Measurements from ENCODE around the gene C2CD2L. TPM values are rescaled to one million over a fixed set of nuclear protein-coding genes. Genes with fewer than 3 reads are reported as not detected.

The C2CD2L gene
- total RNA-seq, 1 donor from 2014 or later, result 6.1 TPM

GRCh38 chr11:119111361-119111925 lies 4.3 kb downstream of the C2CD2L start:
- H3K4me3 ChIP-seq (ENCODE audit: low read depth, low read length), result no peak overlapping the region
- TF ChIP-seq CTCF (conservative IDR thresholded peaks at IDR 0.05; ENCODE audit: low read depth, low read length), result no peak
- DNase-seq (ENCODE audit: low read depth), result no peak

- H3K4me3 ChIP-seq (ENCODE audit: low read depth, low read length), result no peak overlapping the region
- DNase-seq (ENCODE audit: low read depth), result no peak
- no peak for TF ChIP-seq CTCF (conservative IDR thresholded peaks at IDR 0.05; ENCODE audit: low read depth, low read length)
Observed at GRCh38 chr11:119112314-119113020, 5.3 kb downstream of the C2CD2L start.

GRCh38 chr11:119113716-119114115 lies 6.6 kb downstream of the C2CD2L start:
- H3K4me3 ChIP-seq (ENCODE audit: low read depth, low read length), result no peak overlapping the region
- TF ChIP-seq CTCF (conservative IDR thresholded peaks at IDR 0.05; ENCODE audit: low read depth, low read length), result no peak
- DNase-seq (ENCODE audit: low read depth), result no peak

GRCh38 chr11:119114351-119114750 lies 7.2 kb downstream of the C2CD2L start:
- TF ChIP-seq CTCF (conservative IDR thresholded peaks at IDR 0.05; ENCODE audit: low read depth, low read length), result no peak
- DNase-seq (ENCODE audit: low read depth), result no peak
- no peak overlapping the region for H3K4me3 ChIP-seq (ENCODE audit: low read depth, low read length)

GRCh38 chr11:119115484-119116234 lies 8.5 kb downstream of the C2CD2L start:
- no peak for TF ChIP-seq CTCF (conservative IDR thresholded peaks at IDR 0.05; ENCODE audit: low read depth, low read length)
- no peak overlapping the region for H3K4me3 ChIP-seq (ENCODE audit: low read depth, low read length)
- DNase-seq (ENCODE audit: low read depth), result no peak

GRCh38 chr11:119116235-119116594 lies 9.1 kb downstream of the C2CD2L start:
- no peak overlapping the region for H3K4me3 ChIP-seq (ENCODE audit: low read depth, low read length)
- DNase-seq (ENCODE audit: low read depth), result no peak
- no peak for TF ChIP-seq CTCF (conservative IDR thresholded peaks at IDR 0.05; ENCODE audit: low read depth, low read length)
